Fibroblast of the aortic adventitia (primary cell): ENCODE results near the gene TRIM7. TPM values are rescaled to one million over a fixed set of nuclear protein-coding genes. Genes with fewer than 3 reads are reported as not detected.

Source experiments
- DNase-seq: peaks from one replicate; pipeline ENCODE4 v3.0.0-alpha.2; 2010; ENCODE audit warnings: low read depth
- H3K4me3 ChIP-seq: 2 replicates; pipeline ENCODE4 v1.5.1; 2011; ENCODE audit warnings: low read depth, mild to moderate bottlenecking, control low read depth, low read length, moderate library complexity
- CTCF ChIP-seq: IDR thresholded peaks from 2 replicates; pipeline ENCODE4 v1.5.1; 2011; ENCODE audit warnings: mild to moderate bottlenecking, low read length, control low read depth, inconsistent platforms; ENCODE audit not compliant: insufficient read depth
- total RNA-seq: library from RNA; depleted of rRNA; stranded (reverse); fragments of >200 nt; gene quantifications from 2 replicates; pipeline ENCODE4 v1.2.3, GENCODE V29; 2012; ENCODE audit warnings: low replicate concordance

The TRIM7 gene
- total RNA-seq, 1 donor = 3.3 TPM

- TF ChIP-seq CTCF = no peak
- DNase-seq = no peak
- H3K4me3 ChIP-seq = no peak overlapping the region
These were observed 31.5 kb upstream of the TRIM7 start for GRCh38 chr5:181236471-181236870.

- H3K4me3 ChIP-seq = no peak overlapping the region
- DNase-seq = no peak
- no peak for TF ChIP-seq CTCF
These were observed 30.8 kb upstream of the TRIM7 start for GRCh38 chr5:181235689-181236366.

- no peak for DNase-seq
- TF ChIP-seq CTCF = no peak
- H3K4me3 ChIP-seq = no peak overlapping the region
These were observed 30.3 kb upstream of the TRIM7 start for GRCh38 chr5:181235323-181235688.

GRCh38 chr5:181234455-181235306 is 29.7 kb upstream of the TRIM7 start:
- TF ChIP-seq CTCF = no peak
- no peak overlapping the region for H3K4me3 ChIP-seq
- no peak for DNase-seq

- no peak for TF ChIP-seq CTCF
These were observed 28.9 kb upstream of the TRIM7 start for GRCh38 chr5:181233801-181234454.

GRCh38 chr5:181233088-181233800 is 28.2 kb upstream of the TRIM7 start:
- TF ChIP-seq CTCF = no peak
- H3K4me3 ChIP-seq = no peak overlapping the region
- DNase-seq = no peak

More at GRCh38 chr5:181233801-181234454, 28.9 kb upstream of the TRIM7 start:
- DNase-seq = no peak
- H3K4me3 ChIP-seq = no peak overlapping the region
